Activated CD4-positive, alpha-beta memory T cell treated with anti-CD3 and anti-CD28 coated beads, Interleukin-2, amount 10 ng/mL, durations not matched to agents 7 days and 5 days (primary cell): ENCODE measurements around the gene MGAT4B. TPM values are rescaled to one million over a fixed set of nuclear protein-coding genes. Genes with fewer than 3 reads are reported as not detected.

Experiments
- CTCF ChIA-PET: fragments of 350-600 bp; sonication (Branson Sonifier 250); formaldehyde crosslinking; loops from one replicate; lab custom pipeline; 2021; ENCODE audit warnings: antibody characterized with exemption, inconsistent platforms; lab: Charles Lee
- POLR2A ChIA-PET: fragments of 350-600 bp; sonication (Branson Sonifier 250); formaldehyde crosslinking; loops from one replicate; lab custom pipeline; 2021; ENCODE audit warnings: antibody characterized with exemption; lab: Charles Lee
- DNase-seq: peaks from one replicate; pipeline ENCODE4 v3.0.0-alpha.2; 2020
- H3K27ac Mint-ChIP-seq: one replicate; pipeline ENCODE4 v1.8.0; 2021; ENCODE audit warnings: mild to moderate bottlenecking, mixed read lengths
- H3K27me3 Mint-ChIP-seq: one replicate; pipeline ENCODE4 v1.8.0; 2021; ENCODE audit warnings: mixed read lengths
- H3K36me3 Mint-ChIP-seq: one replicate; pipeline ENCODE4 v1.8.0; 2021; ENCODE audit warnings: low read depth, mixed read lengths
- H3K4me1 Mint-ChIP-seq: one replicate; pipeline ENCODE4 v1.8.0; 2021; ENCODE audit warnings: mixed read lengths
- H3K4me3 Mint-ChIP-seq: one replicate; pipeline ENCODE4 v1.8.0; 2021; ENCODE audit warnings: mild to moderate bottlenecking, mixed read lengths
- H3K9me3 Mint-ChIP-seq: one replicate; pipeline ENCODE4 v1.8.0; 2021; ENCODE audit warnings: mixed read lengths
- total RNA-seq, 2 experiments: library from RNA; stranded (reverse); gene quantifications; one replicate each; pipeline ENCODE4 v1.2.3, GENCODE V29; 2021

The MGAT4B gene
- total RNA-seq, 2 experiments from 2014 or later = 94.8 to 95.7 TPM

DNA sequence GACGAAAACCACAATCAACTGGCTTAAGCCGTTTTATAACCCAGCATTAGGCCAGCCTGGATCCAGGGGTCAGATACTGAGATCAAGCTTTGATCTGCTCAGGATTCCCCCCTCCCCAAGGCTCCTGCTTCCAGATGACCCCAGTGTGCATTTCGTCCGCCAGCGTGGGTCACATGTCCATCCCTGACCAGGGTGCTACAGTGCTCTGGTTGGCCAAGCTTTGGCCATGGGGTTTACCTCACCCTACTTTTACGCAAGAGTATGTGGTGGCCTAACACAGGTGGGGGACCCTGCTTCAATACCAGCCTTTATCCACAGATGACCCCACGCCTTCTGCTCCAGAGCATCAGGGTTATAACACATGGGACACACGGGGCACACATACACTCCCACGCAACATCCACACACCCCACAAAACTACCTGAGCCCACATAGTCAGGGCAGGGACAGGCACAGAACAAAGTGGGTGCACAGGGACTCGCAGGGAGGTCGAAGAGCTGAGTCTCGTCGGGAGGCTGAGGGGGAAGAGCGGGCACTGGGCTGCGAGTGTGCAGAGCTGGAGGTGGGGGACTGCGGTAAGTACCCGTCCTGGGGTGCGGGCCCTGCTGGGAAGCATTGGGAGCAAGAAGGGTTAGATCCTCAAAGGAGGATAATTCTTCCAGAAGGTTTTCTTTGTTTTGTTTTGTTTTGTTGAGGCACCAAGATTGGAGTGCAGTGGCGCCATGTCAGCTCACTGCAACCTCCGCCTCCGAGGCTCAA, 9.0 kb upstream of the MGAT4B start:
- ChIA-PET POLR2A (no interaction called here), CTCF (interaction anchor here (0.8 to 1.3 kb wide), 2 partner anchors 13 to 14 kb away, joined by 3 to 4 read pairs; no protein-coding TSS in a partner anchor)
- Mint-ChIP-seq H3K9me3 (no peaks in the 10 kb centered on the region), H3K27me3 (no peaks in the 10 kb centered on the region), H3K4me3 (no peak overlapping the region), H3K4me1 (peaks cover 31% of the 10 kb centered on the region), H3K36me3 (peaks cover 13% of the 10 kb centered on the region), H3K27ac (no peak overlapping the region)
- DNase-seq = no peak

DNA sequence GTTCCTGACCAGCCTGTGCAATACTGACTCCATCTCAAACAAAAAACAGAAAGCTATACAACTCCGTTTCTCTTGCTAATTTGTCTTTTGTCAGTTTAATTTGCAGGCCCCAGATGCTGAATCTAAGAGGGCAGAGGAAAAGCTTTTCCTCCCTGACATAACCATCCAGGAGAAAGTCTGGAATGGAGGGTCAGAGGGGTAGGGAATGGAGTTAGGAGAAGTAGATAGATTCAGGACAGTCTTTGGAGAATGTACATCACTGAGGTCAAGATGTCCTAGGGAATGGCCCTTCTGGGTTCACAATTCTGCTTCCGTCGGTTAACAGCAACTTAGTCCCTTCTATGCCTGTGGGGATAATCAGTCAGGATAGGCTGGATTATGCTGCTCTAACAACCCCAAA, 7.4 kb upstream of the MGAT4B start:
- peaks cover 17% of the 10 kb centered on the region for H3K4me1 Mint-ChIP-seq
- DNase-seq = no peak
- H3K27me3 Mint-ChIP-seq = no peaks in the 10 kb centered on the region
- ChIA-PET CTCF (interaction anchor here (1.3 kb wide), 2 partner anchors 12 to 51 kb away, joined by 3 to 4 read pairs; no protein-coding TSS in a partner anchor), POLR2A (no interaction called here)
- no peaks in the 10 kb centered on the region for H3K9me3 Mint-ChIP-seq
- H3K4me3 Mint-ChIP-seq = no peak overlapping the region
- H3K36me3 Mint-ChIP-seq = peaks cover 13% of the 10 kb centered on the region
- no peak overlapping the region for H3K27ac Mint-ChIP-seq

DNA sequence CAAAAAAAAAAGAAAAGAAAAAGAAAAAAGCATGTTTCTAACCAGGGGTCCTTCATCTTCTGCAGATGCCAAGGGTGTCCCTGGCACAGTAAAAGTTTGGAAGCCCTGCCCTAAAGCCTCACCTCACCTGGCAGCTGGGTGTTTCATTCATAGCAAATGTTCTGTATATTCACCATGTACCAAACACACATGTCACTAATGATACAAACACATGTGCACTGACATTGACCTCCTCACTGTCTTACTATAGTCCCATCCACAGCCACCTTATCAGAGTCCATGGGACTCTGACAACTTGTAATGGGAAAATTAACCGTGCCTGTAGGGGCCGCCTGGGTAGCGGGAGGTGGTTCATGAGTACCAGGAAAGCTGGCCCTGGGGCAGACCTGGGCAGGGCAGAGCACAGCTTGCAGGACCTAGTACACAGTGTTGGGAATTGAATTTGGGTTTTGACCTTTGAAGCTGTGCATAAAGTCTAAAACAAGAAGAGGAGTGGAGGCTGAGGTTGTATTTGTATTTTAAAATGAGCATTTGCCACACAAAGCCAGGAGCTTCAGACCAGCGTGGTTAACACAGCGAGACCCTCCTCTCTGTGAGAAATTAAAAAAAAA, 6.4 kb upstream of the MGAT4B start:
- Mint-ChIP-seq H3K9me3 (no peaks in the 10 kb centered on the region), H3K4me3 (no peak overlapping the region), H3K27me3 (no peaks in the 10 kb centered on the region), H3K36me3 (peaks cover 13% of the 10 kb centered on the region), H3K27ac (no peak overlapping the region), H3K4me1 (peaks cover 10% of the 10 kb centered on the region)
- CTCF ChIA-PET = interaction anchor here (1.3 kb wide), 1 partner anchor 50 kb away, joined by 4 read pairs; no protein-coding TSS in a partner anchor
- no peak for DNase-seq
- POLR2A ChIA-PET = interaction anchor here (0.9 kb wide), 1 partner anchor 9 kb away, joined by 3 read pairs; no protein-coding TSS in a partner anchor

DNA sequence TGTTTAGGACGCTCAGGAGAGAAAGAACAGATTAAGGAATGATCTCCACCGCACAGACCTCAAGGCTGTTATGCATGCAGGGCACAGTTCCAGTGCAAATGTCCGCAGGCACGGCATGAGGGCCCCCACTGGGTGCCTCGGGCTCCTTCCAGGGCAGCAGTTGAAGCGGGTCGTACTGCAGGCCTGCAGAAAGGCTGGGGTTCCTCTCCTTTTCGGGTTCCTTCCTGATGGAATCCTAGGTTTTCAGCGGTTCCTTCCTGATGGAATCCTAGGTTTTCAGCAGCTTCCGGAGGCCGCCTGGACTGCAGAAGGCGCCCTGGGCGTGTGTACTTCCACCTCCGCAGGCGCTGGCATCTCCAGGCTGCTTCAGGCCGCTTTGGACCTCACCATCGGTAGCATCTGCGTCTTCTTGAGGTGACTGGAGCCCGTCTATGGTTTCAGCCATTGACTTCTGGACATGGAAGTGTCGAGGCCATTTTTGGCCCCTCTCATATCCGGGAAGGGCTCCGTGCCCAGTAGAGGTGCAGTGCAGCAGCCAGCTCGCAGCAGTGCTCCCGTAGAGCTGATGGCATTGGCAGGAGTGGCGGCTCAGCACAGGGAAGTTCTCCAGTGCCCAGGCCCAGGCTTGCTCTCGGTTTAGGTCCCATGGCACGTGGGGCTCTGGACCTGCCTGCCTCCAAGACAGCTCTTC, 5.6 kb upstream of the MGAT4B start:
- H3K4me3 Mint-ChIP-seq = no peak overlapping the region
- peaks cover 6% of the 10 kb centered on the region for H3K4me1 Mint-ChIP-seq
- no peak overlapping the region for H3K27ac Mint-ChIP-seq
- CTCF ChIA-PET = no interaction called here
- H3K36me3 Mint-ChIP-seq = peaks cover 13% of the 10 kb centered on the region
- POLR2A ChIA-PET = interaction anchor here (0.9 to 1.6 kb wide), 2 partner anchors 10 to 25 kb away, joined by 3 to 9 read pairs; no protein-coding TSS in a partner anchor
- H3K27me3 Mint-ChIP-seq = no peaks in the 10 kb centered on the region
- H3K9me3 Mint-ChIP-seq = no peaks in the 10 kb centered on the region
- no peak for DNase-seq

DNA sequence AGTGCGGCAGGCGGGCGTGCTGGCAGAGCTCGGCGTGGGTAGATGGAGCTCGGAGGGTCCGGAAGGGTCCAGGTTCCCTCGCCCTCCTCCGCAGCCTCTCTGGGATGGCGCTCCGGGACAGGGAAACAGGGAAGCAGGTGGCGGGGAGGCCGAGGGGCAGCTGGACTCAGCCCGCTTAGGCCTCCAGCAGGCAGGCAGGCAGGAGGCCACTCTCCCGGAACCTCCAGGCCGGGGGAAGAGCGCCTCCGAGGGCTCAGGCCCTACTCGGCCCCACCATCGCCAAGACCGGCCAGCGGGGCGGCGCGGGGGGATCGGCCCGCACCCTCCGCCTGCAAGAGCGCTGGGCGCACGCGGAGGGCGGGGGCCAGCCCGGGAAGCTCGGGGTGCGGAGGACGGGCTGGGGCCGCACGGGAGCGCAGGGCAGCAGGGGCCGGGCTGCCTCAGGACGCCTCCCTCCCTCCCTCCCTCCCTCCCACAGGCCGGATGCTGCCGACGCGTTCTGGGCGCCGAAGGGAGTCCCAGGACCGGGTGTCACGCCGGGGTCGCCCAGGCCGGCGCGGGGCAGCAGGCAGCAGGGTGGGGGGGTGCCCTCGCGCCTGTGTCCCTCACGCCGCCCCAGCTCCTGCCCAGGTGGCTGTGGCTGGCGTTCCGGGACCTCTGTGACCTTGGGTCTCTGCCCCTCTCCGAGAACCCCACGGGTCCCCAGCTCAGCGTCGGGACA, 977 bp downstream of the MGAT4B start:
- DNase-seq = peak; percentile 70
- POLR2A ChIA-PET = interaction anchor here (0.7 to 4.9 kb wide), 9 partner anchors 10 to 290 kb away, joined by 3 to 37 read pairs (median 5); partner anchors contain the start of genes HNRNPH1, LTC4S, RUFY1 and SQSTM1
- H3K27ac Mint-ChIP-seq = peak overlapping the region; percentile 81
- H3K27me3 Mint-ChIP-seq = no peaks in the 10 kb centered on the region
- peaks cover 33% of the 10 kb centered on the region for H3K4me1 Mint-ChIP-seq
- H3K36me3 Mint-ChIP-seq = peaks cover 5% of the 10 kb centered on the region
- CTCF ChIA-PET = interaction anchor here (0.6 to 1.3 kb wide), 3 partner anchors 10 to 191 kb away, joined by 3 to 5 read pairs (median 3); no protein-coding TSS in a partner anchor
- peak overlapping the region; percentile 85 for H3K4me3 Mint-ChIP-seq
- no peaks in the 10 kb centered on the region for H3K9me3 Mint-ChIP-seq

DNA sequence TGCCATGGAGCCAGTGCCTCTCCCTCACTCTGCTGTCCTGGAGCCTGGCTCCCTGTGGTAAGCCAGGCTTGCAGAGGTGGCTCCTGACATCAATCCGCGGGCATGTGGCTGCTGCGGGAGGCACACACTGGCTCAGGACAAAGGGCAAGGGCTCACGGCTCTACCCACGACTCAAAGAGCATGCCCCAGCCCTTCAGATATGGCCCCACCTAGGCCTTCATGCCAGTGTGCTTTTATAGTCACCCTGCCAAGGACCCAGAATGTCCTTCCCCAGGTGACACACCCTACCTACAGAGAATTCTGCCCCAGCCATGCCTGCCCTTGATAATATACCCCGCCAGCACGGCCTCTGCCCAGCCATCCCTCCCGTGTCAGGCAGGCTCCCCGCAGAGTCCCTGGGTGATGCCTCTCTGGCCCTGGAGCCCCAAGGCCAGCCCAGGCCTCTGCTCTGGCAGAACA, 1.6 kb downstream of the MGAT4B start:
- Mint-ChIP-seq H3K4me1 (peaks cover 33% of the 10 kb centered on the region), H3K27ac (peak overlapping the region; percentile 81), H3K4me3 (peak overlapping the region; percentile 85), H3K9me3 (no peaks in the 10 kb centered on the region), H3K36me3 (peaks cover 5% of the 10 kb centered on the region), H3K27me3 (no peaks in the 10 kb centered on the region)
- DNase-seq = no peak
- ChIA-PET POLR2A (interaction anchor here (1.6 to 4.9 kb wide), 5 partner anchors 9 to 182 kb away, joined by 5 to 37 read pairs (median 8); partner anchors contain the start of genes HNRNPH1, LTC4S, MAML1 and SQSTM1), CTCF (interaction anchor here (1.3 kb wide), 1 partner anchor 10 kb away, joined by 5 read pairs; no protein-coding TSS in a partner anchor)

DNA sequence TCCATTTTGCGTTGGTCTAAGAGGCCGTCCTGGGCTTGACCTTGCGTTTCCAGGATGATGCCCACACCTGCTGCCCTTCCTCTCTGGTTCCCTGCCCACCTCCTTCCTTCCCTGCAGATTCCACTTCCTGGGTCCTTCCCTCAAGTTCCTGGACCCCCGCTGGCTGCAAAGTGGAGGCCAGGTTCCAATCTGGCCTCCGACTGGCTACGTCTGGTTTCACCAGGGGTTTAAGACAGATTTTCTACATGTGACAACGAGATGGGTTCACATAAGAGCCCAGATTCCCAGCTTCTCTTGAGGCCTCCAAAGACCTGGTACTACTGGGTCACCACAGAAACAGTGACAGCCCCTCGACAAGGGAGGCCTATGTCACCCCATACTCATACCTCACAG, 2.1 kb downstream of the MGAT4B start:
- H3K4me1 Mint-ChIP-seq = peaks cover 33% of the 10 kb centered on the region
- H3K27me3 Mint-ChIP-seq = no peaks in the 10 kb centered on the region
- no peaks in the 10 kb centered on the region for H3K9me3 Mint-ChIP-seq
- no peak for DNase-seq
- ChIA-PET POLR2A (interaction anchor here (1.5 to 4.9 kb wide), 5 partner anchors 9 to 72 kb away, joined by 3 to 37 read pairs (median 6); partner anchors contain the start of genes LTC4S, MAML1 and SQSTM1), CTCF (no interaction called here)
- peaks cover 8% of the 10 kb centered on the region for H3K36me3 Mint-ChIP-seq
- peak overlapping the region; percentile 85 for H3K4me3 Mint-ChIP-seq
- peak overlapping the region; percentile 81 for H3K27ac Mint-ChIP-seq

DNA sequence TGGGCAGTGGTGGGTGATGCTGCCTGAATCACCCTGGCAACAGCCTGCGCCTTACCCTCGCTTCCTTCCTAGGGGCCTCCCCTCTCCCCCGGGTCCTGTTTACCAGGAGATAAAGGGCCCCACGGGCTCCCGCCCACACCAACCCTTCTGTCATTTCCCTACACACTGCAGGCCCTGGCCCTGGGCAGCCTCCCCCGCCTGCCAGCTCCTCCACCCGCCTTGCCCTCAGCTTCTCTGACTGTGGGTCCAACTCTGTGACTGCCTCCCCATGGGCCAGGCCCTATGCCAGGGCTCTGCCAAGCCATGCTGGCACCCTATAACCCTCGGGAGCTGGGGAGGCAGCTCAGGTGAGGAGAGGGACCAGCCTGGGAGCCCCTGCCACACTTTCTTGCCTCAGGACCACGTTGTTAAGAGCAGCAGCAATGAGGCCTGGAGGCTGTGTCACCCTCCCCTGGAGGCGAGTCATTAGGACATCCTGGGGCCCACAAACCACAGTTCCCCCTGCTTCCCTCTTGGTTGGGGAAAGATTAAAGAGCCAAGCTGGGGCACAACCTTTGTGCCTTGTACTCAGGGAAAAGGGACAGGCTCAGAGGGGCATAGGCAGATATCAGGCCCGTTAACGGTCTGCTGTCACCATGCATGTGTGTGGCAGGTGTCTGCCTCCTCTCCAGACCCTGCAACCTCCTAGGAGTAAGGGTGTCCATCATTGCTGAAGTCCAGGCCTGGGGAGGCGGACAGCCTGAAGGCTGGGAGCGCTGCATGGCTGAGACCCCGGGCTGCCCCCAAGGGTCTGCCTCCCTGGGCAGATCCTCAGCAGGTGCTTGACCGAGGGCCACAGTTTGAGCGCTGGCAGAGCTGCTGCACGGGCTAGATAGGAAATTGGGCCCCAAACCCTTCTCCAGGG, 2.8 kb downstream of the MGAT4B start:
- Mint-ChIP-seq H3K4me3 (peak overlapping the region; percentile 85), H3K27me3 (no peaks in the 10 kb centered on the region), H3K4me1 (peaks cover 33% of the 10 kb centered on the region), H3K27ac (peak overlapping the region; percentile 81), H3K9me3 (no peaks in the 10 kb centered on the region), H3K36me3 (peaks cover 12% of the 10 kb centered on the region)
- ChIA-PET POLR2A (interaction anchor here (1.5 to 4.9 kb wide), 5 partner anchors 8 to 71 kb away, joined by 3 to 37 read pairs (median 6); partner anchors contain the start of genes LTC4S, MAML1 and SQSTM1), CTCF (no interaction called here)
- peak; percentile 46 for DNase-seq

DNA sequence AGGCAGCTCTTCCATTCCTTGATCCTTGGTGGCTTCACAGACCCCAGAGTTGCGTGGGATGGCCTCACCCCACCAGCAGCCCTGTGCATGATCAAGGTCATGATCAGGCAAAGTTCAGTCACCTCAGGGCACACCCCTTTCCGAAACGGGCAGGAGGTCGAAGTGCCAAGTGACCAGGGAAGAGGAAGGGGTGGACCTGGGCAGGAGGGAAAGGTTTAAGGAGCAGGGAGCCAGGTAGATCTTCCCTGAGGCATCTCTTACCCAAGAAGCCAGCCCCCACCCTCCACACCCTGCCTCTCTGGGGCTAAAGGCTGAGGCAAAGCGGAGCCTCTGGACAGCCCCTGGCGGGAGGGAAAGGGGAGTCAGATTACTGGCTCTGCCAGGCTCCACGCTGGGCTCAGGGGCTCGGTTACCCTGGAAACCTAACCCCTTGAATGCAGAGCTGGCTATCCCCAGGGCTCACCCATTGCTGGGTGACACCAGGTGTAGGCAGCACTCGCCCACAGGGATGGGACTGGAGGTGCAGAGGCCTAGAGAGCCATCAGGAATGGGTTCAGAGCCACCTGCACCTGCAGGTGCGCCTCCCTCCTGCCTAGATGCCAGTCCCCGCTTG, 3.6 kb downstream of the MGAT4B start:
- H3K36me3 Mint-ChIP-seq = peaks cover 12% of the 10 kb centered on the region
- H3K4me3 Mint-ChIP-seq = no peak overlapping the region
- peaks cover 30% of the 10 kb centered on the region for H3K4me1 Mint-ChIP-seq
- H3K27ac Mint-ChIP-seq = no peak overlapping the region
- ChIA-PET POLR2A (interaction anchor here (0.7 to 2.0 kb wide), 5 partner anchors 17 to 179 kb away, joined by 3 to 7 read pairs (median 4); partner anchors contain the start of genes HNRNPH1, MAML1 and SQSTM1), CTCF (interaction anchor here (1.5 to 2.2 kb wide), 6 partner anchors 8 to 287 kb away, joined by 3 to 19 read pairs (median 4); partner anchors contain the start of gene TBC1D9B)
- H3K9me3 Mint-ChIP-seq = no peaks in the 10 kb centered on the region
- H3K27me3 Mint-ChIP-seq = no peaks in the 10 kb centered on the region
- no peak for DNase-seq

DNA sequence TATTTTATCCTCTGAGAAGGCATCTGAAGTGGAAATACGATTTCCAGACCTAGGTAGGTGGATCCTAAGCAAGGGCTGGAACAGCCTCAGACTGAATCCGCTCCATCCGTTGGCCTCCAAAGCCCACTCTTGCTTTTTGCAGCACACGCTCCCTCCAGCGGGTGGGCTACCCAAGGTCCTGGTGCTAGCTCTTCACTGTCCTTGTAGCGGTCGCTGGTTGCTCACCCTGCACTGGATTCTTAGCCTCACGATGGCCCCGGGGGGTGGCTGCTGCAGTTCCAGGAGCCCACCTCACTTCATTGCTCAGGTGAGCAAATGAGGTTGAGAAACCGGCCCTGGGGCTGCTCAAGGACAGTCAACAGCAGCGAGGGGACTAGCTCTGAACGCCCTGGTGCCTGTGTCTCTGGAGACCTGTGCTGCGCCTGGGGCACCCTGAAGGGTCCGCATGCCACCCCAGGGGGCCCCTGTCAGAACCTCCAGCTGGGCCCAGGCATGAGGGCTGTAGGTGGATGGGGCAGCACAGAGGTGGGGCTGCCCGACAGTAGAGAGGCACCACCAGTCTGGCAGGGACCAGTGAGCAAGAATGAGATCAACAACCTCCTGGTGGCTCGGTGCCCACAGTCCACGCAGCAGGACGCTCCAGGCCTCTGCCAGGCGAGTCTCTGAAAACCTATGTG, 4.3 kb downstream of the MGAT4B start:
- no peak overlapping the region for H3K27ac Mint-ChIP-seq
- ChIA-PET POLR2A (interaction anchor here (0.7 to 1.2 kb wide), 6 partner anchors 9 to 179 kb away, joined by 3 to 6 read pairs (median 4); partner anchors contain the start of genes HNRNPH1 and SQSTM1), CTCF (interaction anchor here (0.6 to 2.2 kb wide), 26 partner anchors 9 to 323 kb away, joined by 3 to 19 read pairs (median 4); partner anchors contain the start of genes HNRNPH1, LTC4S and TBC1D9B)
- peaks cover 30% of the 10 kb centered on the region for H3K4me1 Mint-ChIP-seq
- no peaks in the 10 kb centered on the region for H3K27me3 Mint-ChIP-seq
- no peak for DNase-seq
- H3K4me3 Mint-ChIP-seq = no peak overlapping the region
- H3K9me3 Mint-ChIP-seq = no peaks in the 10 kb centered on the region
- H3K36me3 Mint-ChIP-seq = peaks cover 15% of the 10 kb centered on the region
